Measurements from ENCODE around the gene PAPSS1. TPM values are rescaled to one million over a fixed set of nuclear protein-coding genes. Genes with fewer than 3 reads are reported as not detected.

Gene PAPSS1
- polyA plus RNA-seq, 1 donor (not counting 4 experiments of a cell fraction or from before 2014, with no cell fraction given) = 95.2 TPM

DNA sequence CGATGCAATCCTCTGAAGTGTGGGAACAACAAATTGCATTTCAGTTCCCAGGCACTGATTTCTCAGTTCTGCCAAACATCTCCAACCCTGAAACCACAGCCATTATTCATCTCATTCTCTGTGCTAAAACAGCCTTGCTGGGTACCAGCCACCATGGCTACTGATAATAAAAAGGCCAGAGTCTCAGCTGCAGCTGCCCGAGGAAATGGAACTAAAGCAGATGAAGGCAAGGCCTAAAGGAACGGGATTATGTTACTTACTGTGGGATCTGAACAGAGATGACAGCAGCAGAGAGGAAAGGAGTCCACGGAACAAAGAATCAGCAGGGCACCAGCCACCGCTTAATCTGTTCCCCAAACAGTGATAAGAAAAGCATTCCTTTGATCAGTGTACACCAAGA lies 155.7 kb downstream of the PAPSS1 start:
- Histone ChIP-seq H3K4me3 (ENCODE audit: control insufficient read depth in 2 of 3, extremely low read depth in 1 of 3, insufficient read depth in 2 of 3, low read depth in 1 of 3, low read length in 3 of 3) (no peak overlapping the region), H4K20me1 (ENCODE audit: control insufficient read depth, extremely low read depth, insufficient read depth, low read length) (no peaks in the 10 kb centered on the region), H3K79me2 (ENCODE audit: control insufficient read depth, insufficient read depth, low read length) (no peaks in the 10 kb centered on the region), H2AFZ (ENCODE audit: control insufficient read depth, low read length) (no peak overlapping the region), H3K4me1 (ENCODE audit: control insufficient read depth, extremely low read depth, insufficient read depth, low read length) (no peaks in the 10 kb centered on the region), H3K9me3 (ENCODE audit: control insufficient read depth, low read depth, low read length) (no peaks in the 10 kb centered on the region), H3K36me3 (ENCODE audit: control insufficient read depth in 2 of 2, extremely low read depth in 1 of 2, insufficient read depth in 2 of 2, low read length in 2 of 2) (no peaks in the 10 kb centered on the region), H3K27ac (ENCODE audit: control insufficient read depth, insufficient read depth, low read length) (no peak overlapping the region), H3K9me1 (ENCODE audit: control insufficient read depth, extremely low read depth, insufficient read depth, low read length) (no peaks in the 10 kb centered on the region), H3K4me2 (ENCODE audit: control insufficient read depth, extremely low read depth, insufficient read depth, low read depth, low read length) (no peak overlapping the region), H3K27me3 (ENCODE audit: control insufficient read depth, extremely low read depth, insufficient read depth, low read length) (no peaks in the 10 kb centered on the region), H3K9ac (ENCODE audit: control insufficient read depth, extremely low read depth, insufficient read depth, low read length) (no peak overlapping the region)
- dilution Hi-C loops (cut with MboI; ENCODE audit: extremely low pct_ligation_motif_present, low sequenced_read_pairs) = no loop called here
- DNase-seq (ENCODE audit: low read depth, low spot score) = no peak
- no peak for FAIRE-seq
- TF ChIP-seq EZH2 (IDR thresholded peaks at IDR 0.05; ENCODE audit: low read length) (no peak), CTCF (optimal IDR thresholded peaks at IDR 0.05 in 1 of 3, IDR thresholded peaks at IDR 0.05 in 1 of 3, conservative IDR thresholded peaks at IDR 0.05 in 1 of 3; ENCODE audit: extremely low read depth in 1 of 3, insufficient read depth in 2 of 3, low read length in 3 of 3) (no peak)

Other genes starting within 250 kb of the PAPSS1 start
- gene SGMS2, start 104.7 kb upstream of the PAPSS1 start, polyA plus RNA-seq = 35.1 to 41.1 TPM (median 38.5 TPM) in 3 replicates
- 2.6 to 3.7 TPM (median 3.4 TPM) in 3 replicates for gene CYP2U1, start 211.3 kb upstream of the PAPSS1 start, polyA plus RNA-seq

All from keratinocyte (primary cell).